CD4-positive, alpha-beta memory T cell (primary cell): Measurements from ENCODE around the gene FRMD4A. TPM values are rescaled to one million over a fixed set of nuclear protein-coding genes. Genes with fewer than 3 reads are reported as not detected.
A peak's percentile ranks its signal among the peaks of the same experiment; 100 is the strongest.

Source experiments
- CTCF ChIA-PET: fragments of 350-600 bp; sonication (Branson Sonifier 250); formaldehyde crosslinking; loops from one replicate; lab custom pipeline; 2021; ENCODE audit warnings: inconsistent platforms; ENCODE audit not compliant: partially characterized antibody; lab: Charles Lee
- POLR2A ChIA-PET: fragments of 350-600 bp; sonication (Branson Sonifier 250); formaldehyde crosslinking; loops from one replicate; lab custom pipeline; 2021; ENCODE audit not compliant: partially characterized antibody; lab: Charles Lee
- DNase-seq, 5 donors: peaks; one replicate each; pipeline versions ENCODE4 v3.0.0 to v3.0.0-alpha.2; 2020 to 2022; ENCODE audit warnings: mixed read lengths in 1 of 5
- H3K27ac ChIP-seq: one replicate; pipeline ENCODE4 v1.7.0; 2013; ENCODE audit warnings: low read depth, low read length
- H3K27me3 ChIP-seq: 2 replicates; pipeline ENCODE4 v1.7.0; 2013; ENCODE audit warnings: mild to moderate bottlenecking, low read length, moderate library complexity; ENCODE audit not compliant: insufficient read depth
- H3K36me3 ChIP-seq: 2 replicates; pipeline ENCODE4 v1.7.0; 2013; ENCODE audit warnings: mild to moderate bottlenecking, low read length, moderate library complexity; ENCODE audit not compliant: insufficient read depth
- H3K4me1 ChIP-seq: 2 replicates; pipeline ENCODE4 v1.7.0; 2013; ENCODE audit warnings: mild to moderate bottlenecking, low read length, moderate library complexity; ENCODE audit not compliant: insufficient read depth
- H3K4me3 ChIP-seq, 2 donors: one replicate each; pipeline ENCODE4 v1.7.0; 2013; ENCODE audit warnings: low read length in 2 of 2, mild to moderate bottlenecking in 1 of 2
- H3K9me3 ChIP-seq, 2 donors: one replicate each; pipeline ENCODE4 v1.7.0; 2013; ENCODE audit warnings: low read length in 2 of 2, control low read depth in 1 of 2; ENCODE audit not compliant: control insufficient read depth in 1 of 2
- H3K27ac Mint-ChIP-seq, 7 donors: one replicate each; pipeline ENCODE4 v1.8.0; 2020 to 2021; ENCODE audit warnings: mixed read lengths in 7 of 7, mild to moderate bottlenecking in 6 of 7, inconsistent platforms in 3 of 7, moderate library complexity in 3 of 7
- H3K27me3 Mint-ChIP-seq, 2 donors: one replicate each; pipeline ENCODE4 v1.8.0; 2020 to 2021; ENCODE audit warnings: mixed read lengths in 2 of 2
- H3K36me3 Mint-ChIP-seq, 2 donors: one replicate each; pipeline ENCODE4 v1.8.0; 2020 to 2021; ENCODE audit warnings: mixed read lengths in 2 of 2, inconsistent platforms in 1 of 2, mild to moderate bottlenecking in 1 of 2
- H3K4me1 Mint-ChIP-seq, 4 donors: one replicate each; pipeline ENCODE4 v1.8.0; 2020 to 2021; ENCODE audit warnings: mixed read lengths in 4 of 4, mild to moderate bottlenecking in 1 of 4
- H3K4me3 Mint-ChIP-seq, 8 donors: one replicate each; pipeline ENCODE4 v1.8.0; 2020 to 2021; ENCODE audit warnings: mixed read lengths in 8 of 8, mild to moderate bottlenecking in 7 of 8, moderate library complexity in 6 of 8, inconsistent platforms in 3 of 8
- H3K9me3 Mint-ChIP-seq, 8 donors: one replicate each; pipeline ENCODE4 v1.8.0; 2020 to 2021; ENCODE audit warnings: mixed read lengths in 8 of 8, mild to moderate bottlenecking in 5 of 8, inconsistent platforms in 3 of 8, moderate library complexity in 1 of 8
- intact Hi-C: fragments of 100-400 bp; cut with micrococcal nuclease; formaldehyde crosslinking; loops from one replicate; pipeline ENCODE4 v1.15.1; 2023
- polyA plus RNA-seq, 2 donors: library from polyadenylated mRNA; unstranded; fragments of 300-500 nt; fragmentation: Illumina TruSeq; gene quantifications; one replicate each; pipeline ENCODE4 v1.2.3, GENCODE V29; 2021
- total RNA-seq, 2 experiments: library from RNA; stranded (reverse); gene quantifications; one replicate each; pipeline ENCODE4 v1.2.3, GENCODE V29; 2021

Gene FRMD4A
- total and polyA plus RNA-seq, 4 experiments from 2014 or later: 0.89 to 2.4 (median 1.9) TPM; not detected in 1

DNA sequence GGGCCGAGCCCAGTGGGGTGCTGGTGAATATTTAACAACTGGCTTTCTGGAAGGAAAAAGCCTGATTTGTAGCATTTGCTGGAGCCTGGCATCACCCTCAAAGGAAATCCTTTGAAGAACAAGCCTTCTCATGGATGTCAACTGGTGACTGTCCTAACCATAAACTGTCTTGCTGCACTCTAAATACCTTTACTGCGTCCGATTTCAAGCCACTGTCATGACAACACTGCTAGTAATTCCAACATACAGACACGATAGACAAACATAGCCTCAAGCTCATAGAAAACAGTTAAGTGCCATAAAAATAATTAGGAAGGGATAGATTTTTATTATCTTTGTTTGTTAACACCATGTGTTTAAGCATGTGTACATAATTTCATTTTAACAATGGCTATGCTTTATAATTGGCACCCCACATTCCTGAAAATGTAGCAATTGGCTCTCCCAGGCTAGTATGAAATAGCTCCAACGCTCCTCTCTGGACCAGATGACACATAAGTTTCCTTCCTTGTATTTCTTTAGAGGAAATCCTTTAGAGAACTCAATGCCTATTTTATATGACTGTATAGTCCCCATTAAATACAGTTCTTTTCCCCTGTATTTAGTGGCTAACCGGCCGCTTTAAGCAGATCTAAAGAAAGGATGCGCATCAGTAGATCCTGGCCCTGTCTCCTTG, 470.6 kb downstream of the FRMD4A start:
- no peaks in the 10 kb centered on the region for H3K36me3 Mint-ChIP-seq
- DNase-seq: no peak
- ChIA-PET POLR2A (no interaction called here), CTCF (no interaction called here)
- no peak overlapping the region for H3K4me3 Mint-ChIP-seq
- Histone ChIP-seq H3K36me3 (no peaks in the 10 kb centered on the region), H3K27me3 (no peaks in the 10 kb centered on the region), H3K4me3 (no peak overlapping the region), H3K27ac (no peak overlapping the region), H3K4me1 (no peaks in the 10 kb centered on the region), H3K9me3 (no peaks in the 10 kb centered on the region)
- H3K4me1 Mint-ChIP-seq: peaks cover 0 to 1% (median 0%) of the 10 kb centered on the region in 4 donors
- H3K27me3 Mint-ChIP-seq: no peaks in the 10 kb centered on the region
- no peak overlapping the region for H3K27ac Mint-ChIP-seq
- H3K9me3 Mint-ChIP-seq: no peaks in the 10 kb centered on the region
- intact Hi-C loops: no loop called here

DNA sequence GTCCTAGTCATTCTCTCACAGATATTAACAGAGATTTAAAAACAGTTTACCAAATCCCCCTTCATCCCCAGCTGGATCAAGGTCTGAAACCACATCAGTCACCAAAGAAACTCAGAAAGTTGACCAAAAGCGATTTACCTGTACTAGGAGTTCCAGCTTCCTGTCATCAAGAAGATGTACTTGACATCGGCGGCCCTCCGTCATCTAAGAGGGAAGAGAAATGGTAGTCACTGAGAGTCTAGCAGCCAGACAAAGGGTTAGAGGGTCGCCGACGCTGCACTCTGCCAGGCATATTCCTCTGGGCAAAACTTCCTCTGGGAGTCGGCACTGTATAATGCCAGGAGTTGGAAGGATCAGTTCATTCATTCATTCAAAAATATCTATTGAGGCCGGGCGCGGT, 472.0 kb downstream of the FRMD4A start:
- Mint-ChIP-seq H3K9me3 (no peaks in the 10 kb centered on the region), H3K4me3 (no peak overlapping the region), H3K27me3 (peaks cover 0 to 3% of the 10 kb centered on the region in 2 donors), H3K4me1 (peaks cover 0 to 1% (median 0%) of the 10 kb centered on the region in 4 donors), H3K27ac (no peak overlapping the region), H3K36me3 (no peaks in the 10 kb centered on the region)
- Histone ChIP-seq H3K27ac (no peak overlapping the region), H3K36me3 (no peaks in the 10 kb centered on the region), H3K4me3 (no peak overlapping the region), H3K27me3 (no peaks in the 10 kb centered on the region), H3K4me1 (no peaks in the 10 kb centered on the region), H3K9me3 (no peaks in the 10 kb centered on the region)
- intact Hi-C loops: no loop called here
- no peak for DNase-seq
- POLR2A ChIA-PET: no interaction called here
- CTCF ChIA-PET: interaction anchor here (1.2 kb wide), 1 partner anchor 12 kb away, joined by 3 read pairs; no protein-coding TSS in a partner anchor

DNA sequence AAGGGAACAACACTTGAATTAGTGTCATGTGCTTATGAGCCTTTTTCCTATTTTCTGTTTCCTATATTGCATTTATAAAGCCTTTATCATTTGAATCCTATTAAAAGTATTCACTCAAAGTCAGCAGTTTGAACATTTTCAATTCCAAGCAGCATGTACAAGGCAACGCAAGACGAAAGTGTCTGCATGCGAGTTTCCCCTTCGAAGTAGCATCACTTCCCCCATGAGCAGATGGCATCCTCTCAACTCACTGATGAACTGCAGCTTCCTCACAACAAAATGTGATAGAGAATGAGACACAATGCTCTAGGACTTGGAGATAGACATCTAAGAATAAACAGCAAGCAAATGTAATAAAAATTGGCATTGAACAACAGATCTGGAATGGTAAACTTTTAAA, 473.3 kb downstream of the FRMD4A start:
- H3K4me1 ChIP-seq: no peaks in the 10 kb centered on the region
- intact Hi-C loops: no loop called here
- H3K27ac ChIP-seq: no peak overlapping the region
- H3K36me3 ChIP-seq: no peaks in the 10 kb centered on the region
- ChIA-PET CTCF (no interaction called here), POLR2A (no interaction called here)
- Mint-ChIP-seq H3K27me3 (peaks cover 0 to 3% of the 10 kb centered on the region in 2 donors), H3K4me1 (no peaks in the 10 kb centered on the region), H3K4me3 (no peak overlapping the region), H3K27ac (no peak overlapping the region), H3K36me3 (peaks cover 0 to 4% of the 10 kb centered on the region in 2 donors), H3K9me3 (no peaks in the 10 kb centered on the region)
- H3K27me3 ChIP-seq: no peaks in the 10 kb centered on the region
- no peak for DNase-seq
- no peaks in the 10 kb centered on the region for H3K9me3 ChIP-seq
- no peak overlapping the region for H3K4me3 ChIP-seq

DNA sequence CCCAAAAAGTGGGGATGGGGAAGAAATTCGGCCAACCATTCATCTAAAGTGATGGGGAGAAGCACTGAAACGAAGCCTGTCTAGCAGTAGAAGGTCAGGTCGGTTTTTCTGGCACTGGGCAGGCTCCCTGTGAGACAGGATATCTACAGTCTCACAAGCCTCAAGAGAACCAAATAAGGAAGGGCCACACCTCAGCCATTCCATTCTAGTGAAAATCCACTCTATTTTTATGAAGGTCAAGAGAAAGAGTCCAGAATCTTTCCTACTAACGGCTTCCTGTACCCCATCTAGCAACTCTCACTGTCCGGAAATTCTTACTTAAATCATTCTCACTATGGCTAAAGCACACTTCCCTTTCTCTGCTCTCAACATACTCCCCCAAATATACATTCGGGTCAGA, 476.9 kb downstream of the FRMD4A start:
- Mint-ChIP-seq H3K27me3 (peaks cover under 1 to 4% of the 10 kb centered on the region in 2 donors), H3K36me3 (peaks cover 0 to 4% of the 10 kb centered on the region in 2 donors), H3K9me3 (no peaks in the 10 kb centered on the region), H3K4me1 (no peaks in the 10 kb centered on the region), H3K4me3 (no peak overlapping the region), H3K27ac (peak overlapping the region in 1 of 7 donors; percentile 30)
- Histone ChIP-seq H3K27ac (no peak overlapping the region), H3K4me3 (no peak overlapping the region), H3K9me3 (no peaks in the 10 kb centered on the region), H3K36me3 (no peaks in the 10 kb centered on the region), H3K27me3 (no peaks in the 10 kb centered on the region), H3K4me1 (no peaks in the 10 kb centered on the region)
- ChIA-PET POLR2A (no interaction called here), CTCF (interaction anchor here (0.7 kb wide), 1 partner anchor 327 kb away, joined by 3 read pairs; no protein-coding TSS in a partner anchor)
- intact Hi-C loops: no loop called here
- no peak for DNase-seq

DNA sequence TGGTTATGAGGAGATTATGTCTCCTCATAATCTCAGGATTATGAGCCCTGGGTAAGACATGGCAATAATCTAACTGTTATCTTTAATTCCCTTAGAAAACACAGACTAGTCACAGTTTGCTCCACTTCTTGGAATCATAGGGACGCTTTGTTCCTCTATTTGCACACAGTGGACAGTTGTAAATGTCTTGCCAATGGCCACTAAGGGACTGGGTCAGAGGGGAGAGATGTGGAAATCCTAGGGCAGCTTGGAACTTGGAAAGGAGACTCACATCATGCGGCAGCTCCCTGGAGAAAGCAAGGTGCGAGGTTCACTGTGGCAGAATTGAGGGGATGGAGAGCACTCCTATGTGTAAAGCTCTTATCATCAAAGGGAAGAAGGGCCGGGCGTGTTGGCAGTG, 477.9 kb downstream of the FRMD4A start:
- POLR2A ChIA-PET: no interaction called here
- intact Hi-C loops: no loop called here
- H3K36me3 Mint-ChIP-seq: peaks cover 0 to 4% of the 10 kb centered on the region in 2 donors
- H3K27ac ChIP-seq: no peak overlapping the region
- no peaks in the 10 kb centered on the region for H3K27me3 ChIP-seq
- H3K27me3 Mint-ChIP-seq: peaks cover 4 to 5% of the 10 kb centered on the region in 2 donors
- no peaks in the 10 kb centered on the region for H3K4me1 ChIP-seq
- H3K9me3 Mint-ChIP-seq: no peaks in the 10 kb centered on the region
- no peak for DNase-seq
- H3K4me1 Mint-ChIP-seq: peaks cover 0 to 4% (median under 1%) of the 10 kb centered on the region in 4 donors
- no peak overlapping the region for H3K27ac Mint-ChIP-seq
- H3K36me3 ChIP-seq: no peaks in the 10 kb centered on the region
- H3K4me3 ChIP-seq: no peak overlapping the region
- H3K9me3 ChIP-seq: no peaks in the 10 kb centered on the region
- H3K4me3 Mint-ChIP-seq: no peak overlapping the region
- CTCF ChIA-PET: interaction anchor here (0.7 kb wide), 1 partner anchor 328 kb away, joined by 3 read pairs; no protein-coding TSS in a partner anchor

DNA sequence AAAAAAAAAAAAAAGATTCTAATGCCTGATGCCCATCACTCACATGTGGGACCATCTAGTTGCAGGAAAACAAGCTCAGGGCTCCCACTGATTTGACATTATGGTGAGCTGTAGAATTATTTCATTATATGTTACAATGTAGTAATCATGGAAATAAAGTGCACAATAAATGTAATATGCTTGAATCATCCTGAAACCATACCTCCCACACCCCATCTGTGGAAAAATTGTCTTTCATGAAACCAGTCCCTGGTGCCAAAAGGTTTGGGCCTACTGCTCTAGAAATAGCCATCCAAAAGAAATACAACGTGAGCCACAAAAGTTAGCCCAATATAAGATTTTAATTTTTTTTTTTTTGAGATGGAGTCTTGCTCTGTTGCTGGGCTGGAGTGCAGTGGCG, 478.8 kb downstream of the FRMD4A start:
- Histone ChIP-seq H3K27me3 (no peaks in the 10 kb centered on the region), H3K4me3 (no peak overlapping the region), H3K27ac (no peak overlapping the region), H3K4me1 (peaks cover 8% of the 10 kb centered on the region), H3K36me3 (no peaks in the 10 kb centered on the region), H3K9me3 (no peaks in the 10 kb centered on the region)
- peaks cover 0 to 4% of the 10 kb centered on the region in 2 donors for H3K36me3 Mint-ChIP-seq
- no peaks in the 10 kb centered on the region for H3K9me3 Mint-ChIP-seq
- H3K27ac Mint-ChIP-seq: no peak overlapping the region
- POLR2A ChIA-PET: no interaction called here
- peaks cover 4 to 13% (median 10%) of the 10 kb centered on the region in 4 donors for H3K4me1 Mint-ChIP-seq
- no peak overlapping the region for H3K4me3 Mint-ChIP-seq
- intact Hi-C loops: no loop called here
- DNase-seq: no peak
- CTCF ChIA-PET: no interaction called here
- H3K27me3 Mint-ChIP-seq: peaks cover 6 to 8% of the 10 kb centered on the region in 2 donors

DNA sequence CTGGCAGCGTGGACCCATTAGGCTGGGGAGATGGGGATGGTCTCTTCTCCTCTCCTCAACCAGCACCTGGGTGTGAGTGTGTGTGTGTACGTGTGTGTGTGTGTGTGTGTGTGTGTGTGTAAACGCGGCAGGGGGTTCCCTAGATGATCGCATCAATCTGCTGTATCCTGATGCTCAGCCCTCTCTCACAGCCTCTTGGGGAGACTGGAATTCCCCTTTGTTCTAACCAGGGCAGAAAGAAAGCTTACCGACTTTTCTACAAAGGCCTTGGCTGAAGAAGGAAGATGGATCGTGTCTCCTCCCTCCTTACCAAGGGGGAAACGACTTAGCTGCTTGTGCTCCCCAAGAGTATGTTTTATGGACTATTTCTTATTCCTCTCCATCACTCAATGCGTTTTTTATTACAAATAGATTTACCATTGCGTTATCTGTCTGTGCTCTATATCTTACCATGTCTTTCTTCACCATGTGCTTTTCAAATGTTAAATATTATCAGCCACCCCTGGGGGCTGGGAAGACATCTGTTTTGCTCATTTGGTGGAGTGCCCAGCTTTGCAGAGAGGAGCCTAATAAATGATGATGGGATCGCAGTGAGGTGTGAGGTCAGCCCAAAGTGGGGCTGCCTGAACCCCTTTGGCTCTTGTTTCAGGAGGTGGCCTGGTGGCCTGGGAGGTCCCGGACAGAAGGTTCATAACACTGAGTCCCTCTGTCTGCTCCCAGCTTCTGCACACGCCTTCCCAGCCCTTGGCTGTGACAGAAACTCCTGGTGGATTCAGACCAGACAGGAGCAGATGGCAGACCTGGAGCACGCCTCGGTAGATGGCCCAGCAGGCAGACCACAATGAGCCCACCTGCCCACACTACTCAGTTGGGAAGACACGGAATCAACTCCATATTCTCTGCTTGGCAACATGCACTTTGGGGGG, 481.9 kb downstream of the FRMD4A start:
- peaks cover 6 to 19% (median 14%) of the 10 kb centered on the region in 4 donors for H3K4me1 Mint-ChIP-seq
- CTCF ChIA-PET: no interaction called here
- H3K27ac Mint-ChIP-seq: no peak overlapping the region

More for the DNA sequence above, 481.9 kb downstream of the FRMD4A start:
- Mint-ChIP-seq H3K27me3 (peaks cover 8 to 9% of the 10 kb centered on the region in 2 donors), H3K4me3 (no peak overlapping the region), H3K36me3 (peaks cover 0 to 4% of the 10 kb centered on the region in 2 donors), H3K9me3 (no peaks in the 10 kb centered on the region)
- H3K27ac ChIP-seq: no peak overlapping the region
- no peaks in the 10 kb centered on the region for H3K9me3 ChIP-seq
- H3K36me3 ChIP-seq: no peaks in the 10 kb centered on the region
- intact Hi-C loops: no loop called here
- H3K4me3 ChIP-seq: no peak overlapping the region
- H3K4me1 ChIP-seq: peaks cover 8% of the 10 kb centered on the region
- POLR2A ChIA-PET: no interaction called here
- H3K27me3 ChIP-seq: no peaks in the 10 kb centered on the region
- no peak for DNase-seq
